HepG2 (cell line): Measurements from ENCODE around the gene CGB5. TPM values are rescaled to one million over a fixed set of nuclear protein-coding genes. Genes with fewer than 3 reads are reported as not detected.

ENCODE experiments used
- ARNT2 ChIP-seq: sonication (generic); formaldehyde crosslinking; IDR thresholded peaks from 2 replicates; pipeline ENCODE4 v1.8.0; 2022; ENCODE audit warnings: mild to moderate bottlenecking, low read depth, missing genetic modification reagents, moderate library complexity
- ATF3 ChIP-seq: sonication (generic); formaldehyde crosslinking; IDR thresholded peaks from 2 replicates; pipeline ENCODE4 v1.4.0; 2020; ENCODE audit warnings: missing genetic modification reagents
- CREB1 ChIP-seq, 2 experiments: fragments of 450-650 bp in 1 of 2; IDR thresholded peaks; 2 replicates each; pipeline ENCODE4 v1.6.1; 2016 to 2017; ENCODE audit warnings: control low read depth in 1 of 2, mild to moderate bottlenecking in 1 of 2, missing compliant biosample characterization in 1 of 2, missing genetic modification characterization in 1 of 2
- CREB3 ChIP-seq: sonication (generic); formaldehyde crosslinking; IDR thresholded peaks from 2 replicates; pipeline ENCODE4 v1.5.0; 2020; ENCODE audit warnings: missing genetic modification reagents
- DDIT3 ChIP-seq: sonication (generic); formaldehyde crosslinking; IDR thresholded peaks from 2 replicates; pipeline ENCODE4 v1.4.0; 2020; ENCODE audit warnings: mild to moderate bottlenecking, missing genetic modification reagents
- DMTF1 ChIP-seq: sonication (generic); formaldehyde crosslinking; IDR thresholded peaks from 2 replicates; pipeline ENCODE4 v1.4.0; 2020; ENCODE audit warnings: mild to moderate bottlenecking, missing genetic modification reagents
- EED ChIP-seq: sonication (generic); formaldehyde crosslinking; IDR thresholded peaks from 2 replicates; pipeline ENCODE4 v1.5.0; 2020; ENCODE audit warnings: mild to moderate bottlenecking, missing genetic modification reagents
- FOXP1 ChIP-seq, 2 experiments: fragments of 450-650 bp in 1 of 2; IDR thresholded peaks; 2 replicates each; pipeline ENCODE4 v1.6.1; 2017 to 2018; ENCODE audit warnings: antibody characterized with exemption in 1 of 2
- HOXA5 ChIP-seq: sonication (generic); formaldehyde crosslinking; IDR thresholded peaks from 2 replicates; pipeline ENCODE4 v1.4.0; 2020; ENCODE audit warnings: missing genetic modification reagents
- MAFF ChIP-seq: IDR thresholded peaks from 2 replicates; pipeline ENCODE4 v1.6.1; 2011; ENCODE audit warnings: low read depth, low read length, improper control_type of control experiment
- NR2C2 ChIP-seq: sonication (generic); formaldehyde crosslinking; IDR thresholded peaks from 2 replicates; pipeline ENCODE4 v1.4.0; 2020; ENCODE audit warnings: missing genetic modification reagents, mild to moderate bottlenecking, moderate library complexity, borderline replicate concordance
- NR3C1 ChIP-seq: sonication (generic); formaldehyde crosslinking; IDR thresholded peaks from 2 replicates; pipeline ENCODE4 v1.4.0; 2020; ENCODE audit warnings: missing genetic modification reagents
- SMYD3 ChIP-seq: sonication (generic); formaldehyde crosslinking; IDR thresholded peaks from 2 replicates; pipeline ENCODE4 v1.8.1; 2023; ENCODE audit warnings: mild to moderate bottlenecking, missing genetic modification reagents
- TRAFD1 ChIP-seq: sonication (generic); formaldehyde crosslinking; IDR thresholded peaks from 2 replicates; pipeline ENCODE4 v1.5.1; 2020; ENCODE audit warnings: missing genetic modification reagents, mild to moderate bottlenecking, borderline replicate concordance
- ZHX1 ChIP-seq: sonication (generic); formaldehyde crosslinking; IDR thresholded peaks from 2 replicates; pipeline ENCODE4 v1.8.1; 2022; ENCODE audit warnings: low read depth, mild to moderate bottlenecking, missing genetic modification reagents
- ZNF296 ChIP-seq: sonication (generic); formaldehyde crosslinking; conservative IDR thresholded peaks from 2 replicates; pipeline ENCODE4 v1.5.0; 2020; ENCODE audit warnings: mild to moderate bottlenecking, missing genetic modification reagents
- ZNF501 ChIP-seq: sonication (generic); formaldehyde crosslinking; IDR thresholded peaks from 2 replicates; pipeline ENCODE4 v1.5.1; 2020; ENCODE audit warnings: mild to moderate bottlenecking, moderate library complexity, missing genetic modification reagents
- ZNF607 ChIP-seq: sonication (generic); formaldehyde crosslinking; IDR thresholded peaks from 2 replicates; pipeline ENCODE4 v1.5.1; 2020; ENCODE audit warnings: missing genetic modification reagents, mild to moderate bottlenecking, borderline replicate concordance
- ZNF672 ChIP-seq: sonication (generic); formaldehyde crosslinking; IDR thresholded peaks from 2 replicates; pipeline ENCODE4 v1.8.1; 2022; ENCODE audit warnings: missing genetic modification reagents
- ZNF678 ChIP-seq: sonication (generic); formaldehyde crosslinking; IDR thresholded peaks from 2 replicates; pipeline ENCODE4 v1.4.0; 2020; ENCODE audit warnings: mild to moderate bottlenecking, missing genetic modification reagents
- polyA plus RNA-seq, 8 experiments: library from polyadenylated mRNA; depleted of rRNA in 3 of 8; stranded (reverse) in 7 of 8; unstranded in 1 of 8; fragments of >200 nt; fragmentation: Illumina TruSeq in 4 of 8; extraction: Trizol in 4 of 8; gene quantifications; 2 replicates each; pipeline versions ENCODE4 v1.2.1 to v1.2.3, GENCODE V29; 2011 to 2016; ENCODE audit warnings: low read depth in 4 of 8, missing spikeins in 1 of 8, mixed read lengths in 1 of 8; ENCODE audit not compliant: insufficient read depth in 1 of 8
- total RNA-seq, 5 experiments: library from RNA; depleted of rRNA; stranded (reverse); fragments of >200 nt; fragmentation: Illumina TruSeq; extraction: Trizol; gene quantifications; 2 replicates each; pipeline ENCODE4 v1.2.3, GENCODE V29; 2016; ENCODE audit warnings: low read depth in 1 of 5

The CGB5 gene
- total and polyA plus RNA-seq, 2 of the 13 experiments (the other 11 are each of a cell fraction or from before 2014, with no cell fraction given), result not detected

GRCh38 chr19:49085020-49085867 is 41.6 kb downstream of the CGB5 start, which contains the start of gene SNRNP70 (continued):
- TF ChIP-seq DMTF1 (CRISPR knock-in tag), result no peak
- no peak; the same call in 1 of the 2 replicates for TF ChIP-seq ZNF501 (CRISPR knock-in tag)
- TF ChIP-seq NR3C1 (CRISPR knock-in tag), result no peak
- peak; percentile 83 for TF ChIP-seq HOXA5 (CRISPR knock-in tag)
- TF ChIP-seq ZHX1 (CRISPR knock-in tag), result no peak
- peak; percentile 54 for TF ChIP-seq ATF3
- TF ChIP-seq EED (CRISPR knock-in tag), result 0 out of 2 replicates have a peak, but pooled peaks have one; percentile 12
- no peak for TF ChIP-seq SMYD3 (CRISPR knock-in tag)
- no peak for TF ChIP-seq FOXP1 (IDR thresholded peaks at IDR 0.05)
- no peak for TF ChIP-seq FOXP1 (CRISPR knock-in tag; IDR thresholded peaks at IDR 0.05)
- no peak; the same call in 1 of the 2 replicates for TF ChIP-seq ZNF607
- TF ChIP-seq CREB1 (IDR thresholded peaks at IDR 0.05), result peak; percentile 68
- peak; percentile 75 for TF ChIP-seq CREB1 (CRISPR knock-in tag; IDR thresholded peaks at IDR 0.05)
- TF ChIP-seq ARNT2 (CRISPR knock-in tag), result peak; percentile 86; the same call in 1 of the 2 replicates
- peak; percentile 92 for TF ChIP-seq ZNF296 (CRISPR knock-in tag)
- TF ChIP-seq MAFF, result no peak
- TF ChIP-seq TRAFD1 (CRISPR knock-in tag), result no peak
- no peak for TF ChIP-seq ZNF672 (CRISPR knock-in tag)
- peak; percentile 28; the same call in 1 of the 2 replicates for TF ChIP-seq CREB3 (CRISPR knock-in tag)
- no peak for TF ChIP-seq DDIT3 (CRISPR knock-in tag)
- peak; percentile 73 for TF ChIP-seq NR2C2 (CRISPR knock-in tag)
- no peak for TF ChIP-seq ZNF678 (CRISPR knock-in tag)
